ENCODE data around the gene E2F2. TPM values are rescaled to one million over a fixed set of nuclear protein-coding genes. Genes with fewer than 3 reads are reported as not detected.
"Not testable (repeated sequence)": the region's sequence is repeated elsewhere in the genome, so short reads cannot be mapped to it uniquely, and the experiment has no call there.

Gene E2F2
- total RNA-seq, 2 experiments from 2014 or later, result 31.3 to 33.8 TPM

DNA sequence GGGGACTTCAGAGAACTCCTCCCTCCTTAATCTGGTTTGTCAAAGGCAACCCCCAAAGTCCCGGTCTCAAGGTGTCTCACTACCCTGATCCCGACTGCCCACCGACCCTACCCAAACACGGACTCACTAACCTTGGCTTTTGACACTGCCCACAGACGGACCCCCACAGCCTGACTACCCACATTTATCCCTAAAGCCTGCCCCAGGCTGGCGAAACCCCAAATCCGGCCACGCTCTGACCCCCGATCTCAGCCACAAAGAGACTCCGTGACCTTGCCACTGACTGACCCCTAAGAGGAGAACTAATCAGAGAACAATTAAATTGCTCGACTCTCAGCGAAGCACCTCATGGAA, 23.1 kb upstream of the E2F2 start:
- DNase-seq, result no peak
- peak overlapping the region; percentile 86 for H3K4me3 Mint-ChIP-seq
- peaks cover 18% of the 10 kb centered on the region for H3K36me3 Mint-ChIP-seq (ENCODE audit: low read depth)
- intact Hi-C loops (cut with micrococcal nuclease), result loop anchor here (5.0 to 10.0 kb wide), 3 partner anchors 193 to 1091 kb away; partner anchors contain the start of genes PNRC2 and SRRM1
- peaks cover 38% of the 10 kb centered on the region for H3K4me1 Mint-ChIP-seq (ENCODE audit: low read depth)
- H3K27ac Mint-ChIP-seq, result peak overlapping the region; percentile 84
- H3K27me3 Mint-ChIP-seq (ENCODE audit: low read depth), result no peaks in the 10 kb centered on the region
- CTCF ChIA-PET, result interaction anchor here (1.0 to 9.4 kb wide), 7 partner anchors 9 to 82 kb away, joined by 3 to 228 read pairs (median 7); no protein-coding TSS in a partner anchor
- H3K9me3 Mint-ChIP-seq, result no peaks in the 10 kb centered on the region

DNA sequence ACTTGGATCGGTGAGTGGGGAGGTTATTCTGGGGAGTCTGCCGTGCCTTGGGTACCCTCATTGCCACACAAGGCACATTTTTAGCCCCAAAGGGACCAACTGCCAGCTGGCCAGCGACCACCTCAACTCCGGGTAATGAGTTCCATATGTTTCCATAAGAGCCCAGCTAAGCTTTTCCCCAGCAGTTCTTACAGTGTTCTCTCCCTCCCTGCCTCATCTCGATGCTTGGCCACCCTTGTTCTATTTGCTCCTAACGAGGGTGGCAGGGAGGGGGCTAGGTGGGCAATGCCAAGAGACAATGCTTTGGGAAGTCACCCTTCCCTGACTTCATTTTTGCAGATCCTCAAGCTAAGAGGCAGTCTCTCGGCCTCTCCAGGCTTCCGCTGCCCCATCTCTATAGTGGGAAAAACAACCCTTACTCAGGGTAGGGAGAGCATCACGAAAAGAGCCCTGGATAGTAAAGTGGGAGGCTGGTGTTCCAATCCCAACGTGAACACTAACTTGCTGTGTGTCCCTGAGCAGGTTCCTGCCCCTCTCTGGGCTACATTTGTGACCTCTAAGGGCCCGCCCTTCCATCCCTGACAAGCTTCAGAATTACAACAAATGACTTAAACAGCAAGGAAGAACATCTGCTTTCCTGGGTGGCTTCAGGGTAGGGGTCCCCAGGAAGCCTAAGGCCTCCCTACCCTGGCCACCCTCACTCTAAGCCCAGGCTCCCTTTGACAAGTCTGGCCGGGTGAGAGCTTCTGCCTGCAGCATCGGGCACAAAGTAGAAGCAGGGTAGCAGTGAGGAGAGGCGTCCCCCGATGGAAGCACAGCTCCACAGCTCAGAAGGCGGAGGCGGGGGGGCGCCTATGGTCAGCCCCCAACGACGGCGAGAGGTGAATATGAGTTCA, 22.4 kb upstream of the E2F2 start:
- DNase-seq, result no peak
- intact Hi-C loops (cut with micrococcal nuclease), result loop anchor here (5.0 to 10.0 kb wide), 3 partner anchors 194 to 1091 kb away; partner anchors contain the start of genes PNRC2 and SRRM1
- Mint-ChIP-seq H3K36me3 (ENCODE audit: low read depth) (peaks cover 15% of the 10 kb centered on the region), H3K27ac (peak overlapping the region; percentile 84), H3K4me3 (peak overlapping the region; percentile 86), H3K27me3 (ENCODE audit: low read depth) (no peaks in the 10 kb centered on the region), H3K4me1 (ENCODE audit: low read depth) (peaks cover 40% of the 10 kb centered on the region), H3K9me3 (no peaks in the 10 kb centered on the region)
- CTCF ChIA-PET, result interaction anchor here (0.7 to 9.4 kb wide), 7 partner anchors 8 to 351 kb away, joined by 3 to 228 read pairs (median 5); no protein-coding TSS in a partner anchor

- no peaks in the 10 kb centered on the region for H3K27me3 Mint-ChIP-seq (ENCODE audit: low read depth)
- DNase-seq, result no peak
- CTCF ChIA-PET, result interaction anchor here (1.8 to 9.4 kb wide), 3 partner anchors 55 to 84 kb away, joined by 4 to 228 read pairs (median 7); no protein-coding TSS in a partner anchor
- no peak overlapping the region for H3K27ac Mint-ChIP-seq
- peaks cover 2% of the 10 kb centered on the region for H3K36me3 Mint-ChIP-seq (ENCODE audit: low read depth)
- H3K4me3 Mint-ChIP-seq, result no peak overlapping the region
- intact Hi-C loops (cut with micrococcal nuclease), result loop anchor here (5.0 to 10.0 kb wide), 3 partner anchors 195 to 1093 kb away; partner anchors contain the start of genes PNRC2 and SRRM1
- no peaks in the 10 kb centered on the region for H3K9me3 Mint-ChIP-seq
- peaks cover 33% of the 10 kb centered on the region for H3K4me1 Mint-ChIP-seq (ENCODE audit: low read depth)
Observed at GRCh38 chr1:23551849-23552248, 20.8 kb upstream of the E2F2 start.

- Mint-ChIP-seq H3K27me3 (ENCODE audit: low read depth) (no peaks in the 10 kb centered on the region), H3K9me3 (no peaks in the 10 kb centered on the region), H3K36me3 (ENCODE audit: low read depth) (no peaks in the 10 kb centered on the region), H3K4me3 (no peak overlapping the region), H3K27ac (no peak overlapping the region), H3K4me1 (ENCODE audit: low read depth) (peaks cover 6% of the 10 kb centered on the region)
- intact Hi-C loops (cut with micrococcal nuclease), result no loop called here
- CTCF ChIA-PET, result interaction anchor here (0.9 to 9.4 kb wide), 6 partner anchors 9 to 94 kb away, joined by 3 to 228 read pairs (median 4); no protein-coding TSS in a partner anchor
- no peak for DNase-seq
Observed at GRCh38 chr1:23548704-23549143, 17.7 kb upstream of the E2F2 start.

- peaks cover 4% of the 10 kb centered on the region for H3K4me1 Mint-ChIP-seq (ENCODE audit: low read depth)
- no peaks in the 10 kb centered on the region for H3K36me3 Mint-ChIP-seq (ENCODE audit: low read depth)
- no peak overlapping the region for H3K4me3 Mint-ChIP-seq
- CTCF ChIA-PET, result interaction anchor here (0.6 to 10.0 kb wide), 8 partner anchors 8 to 104 kb away, joined by 3 to 402 read pairs (median 4); no protein-coding TSS in a partner anchor
- H3K27me3 Mint-ChIP-seq (ENCODE audit: low read depth), result no peaks in the 10 kb centered on the region
- no peak for DNase-seq
- no peak overlapping the region for H3K27ac Mint-ChIP-seq
- intact Hi-C loops (cut with micrococcal nuclease), result no loop called here
- no peaks in the 10 kb centered on the region for H3K9me3 Mint-ChIP-seq
Observed at GRCh38 chr1:23546897-23547584, 16.0 kb upstream of the E2F2 start.

- H3K36me3 Mint-ChIP-seq (ENCODE audit: low read depth), result no peaks in the 10 kb centered on the region
- H3K9me3 Mint-ChIP-seq, result no peaks in the 10 kb centered on the region
Observed at GRCh38 chr1:23545851-23546250, 14.8 kb upstream of the E2F2 start.

DNA sequence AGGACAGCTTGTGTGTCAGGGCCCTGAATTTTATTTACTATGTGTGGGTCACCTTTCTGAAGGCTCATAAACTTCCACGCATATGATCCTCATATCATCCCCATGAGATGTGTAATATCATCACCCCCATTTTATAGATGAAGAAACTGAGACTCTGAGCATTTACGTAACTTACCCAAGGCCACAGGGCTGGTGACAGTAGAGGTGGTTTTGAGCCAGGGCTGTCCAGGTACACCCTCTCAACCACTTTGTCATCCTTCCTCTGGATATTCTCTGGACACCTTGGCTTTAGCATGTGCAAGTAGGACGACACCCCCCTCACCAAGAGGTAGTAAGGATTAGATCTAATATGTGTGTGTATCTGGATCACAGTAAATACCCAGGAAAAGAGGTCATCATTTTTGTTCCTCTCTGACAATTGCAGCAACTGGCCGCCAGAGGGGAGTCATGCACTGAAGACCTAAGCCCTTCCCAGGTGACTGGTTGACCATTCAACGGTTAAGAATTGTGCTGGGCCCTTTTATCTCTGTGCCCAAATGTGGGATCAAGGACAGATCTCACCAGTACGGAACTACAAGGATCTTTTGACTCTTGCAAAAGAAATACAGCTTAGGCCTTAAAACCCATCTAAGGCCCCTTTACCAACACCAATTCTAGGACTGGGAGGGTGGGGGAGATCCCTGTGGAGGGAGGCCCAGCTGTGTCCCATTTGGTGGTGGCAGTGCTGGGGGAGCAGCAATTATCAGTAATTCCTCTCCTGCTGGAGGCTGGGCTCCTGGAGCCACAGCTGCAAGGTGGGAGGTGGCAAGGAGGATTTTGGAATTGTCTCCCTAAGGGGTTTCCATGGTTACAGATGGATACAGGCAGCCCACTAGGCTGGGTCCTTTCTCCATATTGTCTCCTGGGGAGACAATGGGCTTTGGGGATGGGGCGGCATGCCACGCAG, 13.7 kb upstream of the E2F2 start:
- intact Hi-C loops (cut with micrococcal nuclease), result loop anchor here (1.0 kb wide), 1 partner anchor 93 kb away; no protein-coding TSS in a partner anchor
- H3K36me3 Mint-ChIP-seq (ENCODE audit: low read depth), result no peaks in the 10 kb centered on the region
- H3K4me3 Mint-ChIP-seq, result no peak overlapping the region
- DNase-seq, result peak; percentile 87
- CTCF ChIA-PET, result interaction anchor here (0.6 to 10.0 kb wide), 23 partner anchors 9 to 208 kb away, joined by 3 to 402 read pairs (median 5); partner anchors contain the start of gene ID3
- H3K27ac Mint-ChIP-seq, result no peak overlapping the region
- H3K9me3 Mint-ChIP-seq, result no peaks in the 10 kb centered on the region
- peaks cover 7% of the 10 kb centered on the region for H3K4me1 Mint-ChIP-seq (ENCODE audit: low read depth)
- H3K27me3 Mint-ChIP-seq (ENCODE audit: low read depth), result no peaks in the 10 kb centered on the region

More at GRCh38 chr1:23545851-23546250, 14.8 kb upstream of the E2F2 start:
- CTCF ChIA-PET, result interaction anchor here (0.6 to 10.0 kb wide), 16 partner anchors 8 to 119 kb away, joined by 3 to 402 read pairs (median 7); partner anchors contain the start of gene ID3
- no peaks in the 10 kb centered on the region for H3K27me3 Mint-ChIP-seq (ENCODE audit: low read depth)
- no peak overlapping the region for H3K4me3 Mint-ChIP-seq
- no peak for DNase-seq
- H3K4me1 Mint-ChIP-seq (ENCODE audit: low read depth), result peaks cover 4% of the 10 kb centered on the region
- no peak overlapping the region for H3K27ac Mint-ChIP-seq
- intact Hi-C loops (cut with micrococcal nuclease), result no loop called here

DNA sequence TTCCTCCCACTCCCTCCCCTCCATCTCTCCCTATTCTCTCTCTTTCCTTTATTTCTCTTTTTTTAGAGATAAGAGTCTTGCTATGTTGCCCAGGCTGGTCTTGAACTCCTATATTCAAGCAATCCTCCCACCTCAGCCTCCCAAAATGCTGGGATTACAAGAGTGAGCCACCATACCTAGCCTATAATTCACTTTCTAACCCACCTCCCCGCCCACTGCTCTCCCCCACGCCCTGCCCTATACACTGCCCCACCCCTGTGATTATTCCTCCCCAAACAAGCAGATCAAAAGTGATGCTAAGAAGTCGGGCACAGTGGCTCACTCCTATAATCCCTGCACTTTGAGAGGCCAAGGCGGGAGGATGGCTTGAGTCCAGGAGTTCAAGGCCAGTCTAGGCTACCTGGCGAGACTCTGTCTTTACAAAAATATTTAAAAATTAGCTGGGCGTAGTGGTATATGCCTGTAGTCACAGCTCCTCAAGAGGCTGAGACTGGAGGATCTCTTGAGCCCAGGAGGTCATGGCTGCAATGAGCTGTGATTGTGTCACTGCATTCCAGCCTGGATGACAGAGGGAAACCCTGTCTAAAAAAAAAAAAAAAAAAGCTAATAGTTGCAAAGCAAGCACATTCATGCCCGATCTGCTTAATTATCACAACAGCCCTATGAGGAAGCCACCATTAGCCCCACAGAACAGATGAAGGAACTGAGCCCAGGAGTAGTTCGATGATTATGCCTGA, 12.8 kb upstream of the E2F2 start:
- intact Hi-C loops (cut with micrococcal nuclease), result loop anchor here (1.0 kb wide), 1 partner anchor 93 kb away; no protein-coding TSS in a partner anchor
- Mint-ChIP-seq H3K9me3 (no peaks in the 10 kb centered on the region), H3K4me3 (no peak overlapping the region), H3K4me1 (ENCODE audit: low read depth) (peaks cover 9% of the 10 kb centered on the region), H3K27me3 (ENCODE audit: low read depth) (no peaks in the 10 kb centered on the region), H3K27ac (no peak overlapping the region), H3K36me3 (ENCODE audit: low read depth) (no peaks in the 10 kb centered on the region)
- DNase-seq, result no peak
- CTCF ChIA-PET, result interaction anchor here (0.8 to 10.0 kb wide), 11 partner anchors 12 to 121 kb away, joined by 4 to 402 read pairs (median 11); no protein-coding TSS in a partner anchor

DNA sequence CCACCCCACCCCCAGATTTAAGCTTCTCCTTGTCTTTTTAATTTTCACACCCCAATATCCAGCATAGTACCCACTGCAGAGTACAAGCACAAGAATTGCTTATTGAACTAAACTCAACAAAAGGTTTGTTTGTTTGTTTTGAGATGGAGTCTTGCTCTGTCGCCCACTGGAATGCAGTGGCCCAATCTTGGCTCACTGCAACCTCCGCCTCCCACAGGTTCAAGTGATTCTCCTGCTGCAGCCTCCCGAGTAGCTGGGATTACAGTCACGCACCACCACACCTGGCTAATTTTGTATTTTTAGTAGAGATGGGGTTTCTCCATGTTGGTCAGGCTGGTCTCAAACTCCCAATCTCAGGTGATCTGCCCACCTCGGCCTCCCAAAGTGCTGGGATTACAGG, 11.9 kb upstream of the E2F2 start:
- H3K27ac Mint-ChIP-seq; intact Hi-C loops (cut with micrococcal nuclease); DNase-seq; H3K36me3 Mint-ChIP-seq (ENCODE audit: low read depth); H3K4me1 Mint-ChIP-seq (ENCODE audit: low read depth); H3K9me3 Mint-ChIP-seq; H3K4me3 Mint-ChIP-seq; H3K27me3 Mint-ChIP-seq (ENCODE audit: low read depth): not testable (repeated sequence)
- CTCF ChIA-PET, result interaction anchor here (0.6 to 10.0 kb wide), 5 partner anchors 11 to 502 kb away, joined by 3 to 402 read pairs (median 5); no protein-coding TSS in a partner anchor

DNA sequence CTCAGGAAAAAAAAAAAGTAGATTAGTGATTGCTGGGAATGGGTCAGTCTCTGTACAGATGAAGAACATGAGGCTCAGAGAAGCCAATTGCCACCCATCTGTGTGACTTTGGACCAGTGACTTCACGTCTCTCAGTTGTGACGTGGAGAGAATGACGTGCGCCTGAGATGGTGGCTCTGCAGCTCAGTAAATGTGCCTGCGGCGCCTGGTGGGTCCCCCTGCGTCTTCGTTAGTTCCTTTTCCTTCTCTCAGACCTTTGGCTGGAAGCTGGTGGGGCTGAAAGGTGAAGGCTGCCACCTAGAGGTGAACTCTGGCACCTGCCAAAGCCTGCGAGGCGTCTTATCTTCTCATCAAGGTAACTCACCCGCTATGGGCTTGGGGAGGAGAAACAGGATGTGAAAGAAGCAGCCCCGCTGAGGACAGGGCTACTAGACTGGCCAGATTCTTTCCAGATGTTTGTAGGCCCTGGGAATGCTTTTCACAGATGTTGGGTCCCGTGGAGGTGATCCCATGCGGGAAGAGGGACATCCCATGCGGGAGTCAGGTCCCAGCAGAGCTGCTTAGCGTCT, 8.7 kb upstream of the E2F2 start:
- CTCF ChIA-PET, result interaction anchor here (0.5 to 10.0 kb wide), 30 partner anchors 9 to 399 kb away, joined by 3 to 402 read pairs (median 5); partner anchors contain the start of genes E2F2, ELOA, ID3 and ZNF436
- Mint-ChIP-seq H3K4me3 (peak overlapping the region; percentile 33), H3K36me3 (ENCODE audit: low read depth) (no peaks in the 10 kb centered on the region), H3K27ac (no peak overlapping the region), H3K4me1 (ENCODE audit: low read depth) (peaks cover 12% of the 10 kb centered on the region), H3K27me3 (ENCODE audit: low read depth) (no peaks in the 10 kb centered on the region), H3K9me3 (no peaks in the 10 kb centered on the region)
- intact Hi-C loops (cut with micrococcal nuclease), result loop anchor here (1.0 to 10.0 kb wide), 6 partner anchors 8 to 515 kb away; partner anchors contain the start of genes ASAP3 and E2F2
- peak; percentile 97 for DNase-seq
